DMS53 treated with DMSO at 0.1 percent for 48 hours (cell line): ENCODE results near the gene CHEK2.
"Not testable (repeated sequence)": the region's sequence is repeated elsewhere in the genome, so short reads cannot be mapped to it uniquely, and the experiment has no call there.

Experiments used
- DNase-seq: peaks from one replicate; lab custom pipeline; 2025; ENCODE audit not compliant: unreplicated experiment; lab: John Stamatoyannopoulos, UW

Gene CHEK2

GRCh38 chr22:28693041-28693760, 48.4 kb downstream of the CHEK2 start:
- not testable (repeated sequence) for DNase-seq

- not testable (repeated sequence) for DNase-seq
Measured at GRCh38 chr22:28689796-28690195, 51.8 kb downstream of the CHEK2 start.

GRCh38 chr22:28682966-28683365, 58.7 kb downstream of the CHEK2 start:
- not testable (repeated sequence) for DNase-seq

- DNase-seq, result peak; percentile 11
Measured at GRCh38 chr22:28680813-28681490, 60.7 kb downstream of the CHEK2 start.

GRCh38 chr22:28679611-28680287, 61.9 kb downstream of the CHEK2 start, which contains the start of gene TTC28:
Gene TTC28 (minus strand): TSS chr22:28679840. CDS start chr22:28679723, 117 bp downstream.
- DNase-seq, result not testable (repeated sequence)

- not testable (repeated sequence) for DNase-seq
Measured at GRCh38 chr22:28678778-28679610, 62.6 kb downstream of the CHEK2 start.

- DNase-seq, result not testable (repeated sequence)
Measured at GRCh38 chr22:28678170-28678569, 63.5 kb downstream of the CHEK2 start.

GRCh38 chr22:28674121-28674563, 67.5 kb downstream of the CHEK2 start:
- no peak for DNase-seq

- no peak for DNase-seq
Measured at GRCh38 chr22:28670756-28671155, 70.9 kb downstream of the CHEK2 start.

GRCh38 chr22:28670161-28670560, 71.5 kb downstream of the CHEK2 start:
- no peak for DNase-seq

- DNase-seq, result no peak
Measured at GRCh38 chr22:28669387-28669786, 72.2 kb downstream of the CHEK2 start.

GRCh38 chr22:28663569-28663942, 78.1 kb downstream of the CHEK2 start:
- DNase-seq, result not testable (repeated sequence)

GRCh38 chr22:28658448-28658847, 83.2 kb downstream of the CHEK2 start:
- DNase-seq, result no peak

- no peak for DNase-seq
Measured at GRCh38 chr22:28656181-28656580, 85.4 kb downstream of the CHEK2 start.

GRCh38 chr22:28650463-28650862, 91.2 kb downstream of the CHEK2 start:
- DNase-seq, result no peak

- DNase-seq, result no peak
Measured at GRCh38 chr22:28648792-28649191, 92.8 kb downstream of the CHEK2 start.

- DNase-seq, result no peak
Measured at GRCh38 chr22:28647216-28647615, 94.4 kb downstream of the CHEK2 start.

GRCh38 chr22:28639321-28639720, 102.3 kb downstream of the CHEK2 start:
- no peak for DNase-seq
